Lung (tissue), 12 donors: ENCODE data around the gene USP33. TPM values are rescaled to one million over a fixed set of nuclear protein-coding genes. Genes with fewer than 3 reads are reported as not detected.
A peak's percentile ranks its signal among the peaks of the same experiment; 100 is the strongest.
"Not testable (repeated sequence)": the region's sequence is repeated elsewhere in the genome, so short reads cannot be mapped to it uniquely, and the experiment has no call there.

ENCODE experiments used
- ATAC-seq: fragments of 200-7000 bp; cut with Tn5 transposase; one replicate; pipeline ENCODE4 v1.9.1; 2020; ENCODE audit warnings: moderate number of reproducible peaks; ENCODE audit not compliant: insufficient read depth, low FRiP score
- DNase-seq, 3 donors: peaks; one replicate each; pipeline ENCODE4 v3.0.0-alpha.2; 2013 to 2017
- H3K27ac ChIP-seq, 2 donors: one replicate each; pipeline ENCODE4 v1.5.1; 2013; ENCODE audit warnings: mild to moderate bottlenecking in 2 of 2, moderate library complexity in 2 of 2, control low read depth in 1 of 2, inconsistent platforms in 1 of 2, low read depth in 1 of 2, low read length in 1 of 2
- H3K27me3 ChIP-seq, 3 donors: one replicate each; pipeline ENCODE4 v1.5.1; 2013; ENCODE audit warnings: low read length in 2 of 3; ENCODE audit not compliant: control insufficient read depth in 3 of 3, insufficient read depth in 3 of 3
- H3K36me3 ChIP-seq, 4 donors: one replicate each; pipeline ENCODE4 v1.5.1; 2013; ENCODE audit warnings: low read length in 4 of 4, mild to moderate bottlenecking in 1 of 4, moderate library complexity in 1 of 4; ENCODE audit not compliant: control insufficient read depth in 4 of 4, insufficient read depth in 4 of 4
- H3K4me1 ChIP-seq, 5 donors: one replicate each; pipeline ENCODE4 v1.5.1; 2013; ENCODE audit warnings: low read length in 5 of 5, mild to moderate bottlenecking in 2 of 5, moderate library complexity in 1 of 5; ENCODE audit not compliant: control insufficient read depth in 5 of 5, insufficient read depth in 5 of 5
- H3K4me3 ChIP-seq: one replicate; pipeline ENCODE4 v1.5.1; 2013; ENCODE audit warnings: mild to moderate bottlenecking, control low read depth, moderate library complexity
- H3K9ac ChIP-seq, 2 donors: one replicate each; pipeline ENCODE4 v1.5.1; 2013; ENCODE audit warnings: low read length in 2 of 2, control low read depth in 1 of 2; ENCODE audit not compliant: insufficient read depth in 1 of 2
- H3K9me3 ChIP-seq, 4 donors: one replicate each; pipeline ENCODE4 v1.5.1; 2013; ENCODE audit warnings: low read length in 3 of 4, mild to moderate bottlenecking in 1 of 4, moderate library complexity in 1 of 4; ENCODE audit not compliant: control insufficient read depth in 4 of 4, insufficient read depth in 3 of 4
- CTCF ChIP-seq: IDR thresholded peaks from 2 replicates; pipeline ENCODE4 v1.5.1; 2012; ENCODE audit warnings: mild to moderate bottlenecking; ENCODE audit errors: control extremely low read depth, extremely low read depth
- WGBS, 2 donors: extraction: QIAGEN DNeasy Blood & Tissue Kit; methylation state at CpG; one replicate each; pipeline ENCODE4 v1.1.7; 2013; 5-methylcytosine and 5-hydroxymethylcytosine counted together
- polyA plus RNA-seq, 2 donors: library from polyadenylated mRNA; stranded (reverse); fragments of 200-250 nt; gene quantifications; one replicate each; pipeline ENCODE4 v1.2.1, GENCODE V29; 2013
- total RNA-seq, 2 donors: library from RNA; depleted of rRNA in 1 of 2; stranded (reverse); fragments of >200 nt in 1 of 2; gene quantifications; one replicate each; pipeline ENCODE4 v1.2.1, GENCODE V29; 2014 to 2021
- donor health status: control.
- donor health status: control.
- donor health status: Bipolar disorder and iron deficiency.
- donor health status: healthy.
- donor health status: DM: yes; HTN: yes; CAD: no.

The USP33 gene
- total and polyA plus RNA-seq, 4 donors = 21.9 to 171 (median 40.6) TPM

GRCh38 chr1:77797991-77798390 lies 38.3 kb upstream of the USP33 start:
- Histone ChIP-seq H3K4me3 (no peak overlapping the region), H3K36me3 (peaks cover 0 to 11% (median 9%) of the 10 kb centered on the region in 4 donors), H3K9me3 (no peaks in the 10 kb centered on the region), H3K4me1 (peaks cover 0 to 5% (median 0%) of the 10 kb centered on the region in 5 donors), H3K9ac (no peak overlapping the region), H3K27me3 (no peaks in the 10 kb centered on the region), H3K27ac (no peak overlapping the region)
- TF ChIP-seq CTCF = no peak
- DNase-seq (no peak), ATAC-seq (no peak)

- no peak overlapping the region for H3K9ac ChIP-seq
- 87 to 90% methylated on average over 5 of the region's 5 CpGs for WGBS, 2 donors
- no peak for TF ChIP-seq CTCF
- DNase-seq = peak in 2 of 3 donors; percentile 6 to 17
- no peak for ATAC-seq
- no peak overlapping the region for H3K4me3 ChIP-seq
- peaks cover 2 to 10% (median 6%) of the 10 kb centered on the region in 4 donors for H3K36me3 ChIP-seq
- H3K27ac ChIP-seq = no peak overlapping the region
- no peaks in the 10 kb centered on the region for H3K9me3 ChIP-seq
- peaks cover 0 to 5% (median 0%) of the 10 kb centered on the region in 5 donors for H3K4me1 ChIP-seq
- H3K27me3 ChIP-seq = no peaks in the 10 kb centered on the region
Observed at GRCh38 chr1:77796695-77797405, 37.2 kb upstream of the USP33 start.

GRCh38 chr1:77794550-77794949 lies 34.9 kb upstream of the USP33 start:
- no peak for TF ChIP-seq CTCF
- Histone ChIP-seq H3K27me3 (no peaks in the 10 kb centered on the region), H3K4me3 (no peak overlapping the region), H3K27ac (no peak overlapping the region), H3K36me3 (peaks cover 4 to 10% (median 8%) of the 10 kb centered on the region in 4 donors), H3K9me3 (no peaks in the 10 kb centered on the region), H3K4me1 (no peaks in the 10 kb centered on the region), H3K9ac (no peak overlapping the region)
- 98 to 99% methylated on average over 3 of the region's 3 CpGs for WGBS, 2 donors
- ATAC-seq (no peak), DNase-seq (no peak)

- H3K9ac ChIP-seq, H3K4me1 ChIP-seq, H3K27ac ChIP-seq, DNase-seq, H3K9me3 ChIP-seq, ATAC-seq, H3K4me3 ChIP-seq, H3K27me3 ChIP-seq: not testable (repeated sequence)
- WGBS, 2 donors = 98% methylated on average over 2 of the region's 2 CpGs
- peaks cover 13 to 26% (median 16%) of the 10 kb centered on the region in 4 donors for H3K36me3 ChIP-seq
Observed at GRCh38 chr1:77786093-77786741, 26.6 kb upstream of the USP33 start.
